Skeletal muscle tissue (tissue), 4 donors: ENCODE measurements around the gene CFAP99. TPM values are rescaled to one million over a fixed set of nuclear protein-coding genes. Genes with fewer than 3 reads are reported as not detected.

ENCODE experiments used
- H3K27ac ChIP-seq: one replicate; pipeline ENCODE4 v1.7.0; 2013; ENCODE audit warnings: mild to moderate bottlenecking, low read depth, low read length, inconsistent platforms
- H3K27me3 ChIP-seq, 3 donors: one replicate each; pipeline ENCODE4 v1.7.0; 2013; ENCODE audit warnings: low read length in 3 of 3; ENCODE audit not compliant: control insufficient read depth in 3 of 3, insufficient read depth in 3 of 3
- H3K36me3 ChIP-seq, 3 donors: one replicate each; pipeline ENCODE4 v1.7.0; 2013; ENCODE audit warnings: low read length in 3 of 3; ENCODE audit not compliant: control insufficient read depth in 3 of 3, insufficient read depth in 3 of 3
- H3K4me1 ChIP-seq, 3 donors: one replicate each; pipeline ENCODE4 v1.7.0; 2013; ENCODE audit warnings: low read length in 3 of 3, mild to moderate bottlenecking in 3 of 3; ENCODE audit not compliant: control insufficient read depth in 3 of 3, insufficient read depth in 3 of 3
- H3K4me3 ChIP-seq, 3 donors: one replicate each; pipeline ENCODE4 v1.7.0; 2013; ENCODE audit warnings: low read length in 3 of 3
- H3K9ac ChIP-seq, 3 donors: one replicate each; pipeline ENCODE4 v1.7.0; 2013; ENCODE audit warnings: low read length in 3 of 3, mild to moderate bottlenecking in 3 of 3, moderate library complexity in 2 of 3, low read depth in 1 of 3
- H3K9me3 ChIP-seq, 3 donors: one replicate each; pipeline ENCODE4 v1.7.0; 2013; ENCODE audit warnings: low read length in 3 of 3; ENCODE audit not compliant: control insufficient read depth in 3 of 3
- total RNA-seq: library from RNA; depleted of rRNA; stranded (reverse); fragments of >200 nt; gene quantifications from one replicate; pipeline ENCODE4 v1.2.3, GENCODE V29; 2014
- donor health status: Osteomylitis.

The CFAP99 gene
- total RNA-seq, 1 donor from 2014 or later, result not detected

- H3K27me3 ChIP-seq, result no peaks in the 10 kb centered on the region
- no peak overlapping the region for H3K27ac ChIP-seq
- peaks cover 0 to 9% (median 3%) of the 10 kb centered on the region in 3 donors for H3K4me1 ChIP-seq
- no peak overlapping the region for H3K9ac ChIP-seq
- no peaks in the 10 kb centered on the region for H3K9me3 ChIP-seq
- H3K36me3 ChIP-seq, result peaks cover 21 to 32% (median 26%) of the 10 kb centered on the region in 3 donors
- H3K4me3 ChIP-seq, result no peak overlapping the region
Measured at GRCh38 chr4:2494992-2495391, 76.2 kb downstream of the CFAP99 start.

- H3K36me3 ChIP-seq, result peaks cover 26 to 38% (median 34%) of the 10 kb centered on the region in 3 donors
- H3K27ac ChIP-seq, result no peak overlapping the region
- no peak overlapping the region for H3K4me3 ChIP-seq
- no peaks in the 10 kb centered on the region for H3K27me3 ChIP-seq
- H3K4me1 ChIP-seq, result peaks cover 4 to 15% (median 6%) of the 10 kb centered on the region in 3 donors
- H3K9me3 ChIP-seq, result no peaks in the 10 kb centered on the region
- H3K9ac ChIP-seq, result no peak overlapping the region
Measured at GRCh38 chr4:2497324-2497723, 78.6 kb downstream of the CFAP99 start.

- H3K9me3 ChIP-seq, result no peaks in the 10 kb centered on the region
- H3K9ac ChIP-seq, result no peak overlapping the region
- no peak overlapping the region for H3K4me3 ChIP-seq
- H3K27ac ChIP-seq, result no peak overlapping the region
- peaks cover 24 to 34% (median 34%) of the 10 kb centered on the region in 3 donors for H3K36me3 ChIP-seq
- H3K4me1 ChIP-seq, result peaks cover 4 to 15% (median 6%) of the 10 kb centered on the region in 3 donors
- H3K27me3 ChIP-seq, result no peaks in the 10 kb centered on the region
Measured at GRCh38 chr4:2497931-2498330, 79.2 kb downstream of the CFAP99 start.

- Histone ChIP-seq H3K4me3 (no peak overlapping the region), H3K27me3 (no peaks in the 10 kb centered on the region), H3K36me3 (peaks cover 23 to 35% (median 33%) of the 10 kb centered on the region in 3 donors), H3K4me1 (peaks cover 3 to 8% (median 4%) of the 10 kb centered on the region in 3 donors), H3K9me3 (no peaks in the 10 kb centered on the region), H3K9ac (no peak overlapping the region), H3K27ac (no peak overlapping the region)
Measured at GRCh38 chr4:2500547-2500946, 81.8 kb downstream of the CFAP99 start.

GRCh38 chr4:2501034-2501594 lies 82.4 kb downstream of the CFAP99 start:
- Histone ChIP-seq H3K27ac (no peak overlapping the region), H3K4me3 (no peak overlapping the region), H3K4me1 (peaks cover 3 to 8% (median 4%) of the 10 kb centered on the region in 3 donors), H3K36me3 (peaks cover 23 to 35% (median 33%) of the 10 kb centered on the region in 3 donors), H3K27me3 (no peaks in the 10 kb centered on the region), H3K9ac (no peak overlapping the region), H3K9me3 (no peaks in the 10 kb centered on the region)

- Histone ChIP-seq H3K4me1 (peaks cover 3 to 8% (median 4%) of the 10 kb centered on the region in 3 donors), H3K4me3 (no peak overlapping the region), H3K27ac (no peak overlapping the region), H3K36me3 (peaks cover 20 to 37% (median 33%) of the 10 kb centered on the region in 3 donors), H3K9me3 (no peaks in the 10 kb centered on the region), H3K27me3 (no peaks in the 10 kb centered on the region), H3K9ac (no peak overlapping the region)
Measured at GRCh38 chr4:2503809-2504208, 85.1 kb downstream of the CFAP99 start.

GRCh38 chr4:2507259-2507658 lies 88.5 kb downstream of the CFAP99 start:
- Histone ChIP-seq H3K9me3 (no peaks in the 10 kb centered on the region), H3K9ac (no peak overlapping the region), H3K4me3 (no peak overlapping the region), H3K27ac (no peak overlapping the region), H3K36me3 (peaks cover 21 to 23% (median 22%) of the 10 kb centered on the region in 3 donors), H3K4me1 (no peaks in the 10 kb centered on the region), H3K27me3 (no peaks in the 10 kb centered on the region)

GRCh38 chr4:2507855-2508254 lies 89.1 kb downstream of the CFAP99 start:
- H3K9me3 ChIP-seq, result no peaks in the 10 kb centered on the region
- no peak overlapping the region for H3K27ac ChIP-seq
- H3K9ac ChIP-seq, result no peak overlapping the region
- H3K36me3 ChIP-seq, result peaks cover 26 to 27% (median 26%) of the 10 kb centered on the region in 3 donors
- no peaks in the 10 kb centered on the region for H3K27me3 ChIP-seq
- H3K4me1 ChIP-seq, result no peaks in the 10 kb centered on the region
- no peak overlapping the region for H3K4me3 ChIP-seq

- Histone ChIP-seq H3K36me3 (peaks cover 36 to 45% (median 38%) of the 10 kb centered on the region in 3 donors), H3K27ac (no peak overlapping the region), H3K27me3 (no peaks in the 10 kb centered on the region), H3K9me3 (no peaks in the 10 kb centered on the region), H3K9ac (no peak overlapping the region), H3K4me3 (no peak overlapping the region), H3K4me1 (no peaks in the 10 kb centered on the region)
Measured at GRCh38 chr4:2510351-2511259, 91.8 kb downstream of the CFAP99 start.

- H3K27me3 ChIP-seq, result no peaks in the 10 kb centered on the region
- no peaks in the 10 kb centered on the region for H3K9me3 ChIP-seq
- H3K4me3 ChIP-seq, result no peak overlapping the region
- peaks cover 10% of the 10 kb centered on the region in 3 donors for H3K4me1 ChIP-seq
- no peak overlapping the region for H3K27ac ChIP-seq
- no peak overlapping the region for H3K9ac ChIP-seq
- peaks cover 36 to 45% (median 38%) of the 10 kb centered on the region in 3 donors for H3K36me3 ChIP-seq
Measured at GRCh38 chr4:2511645-2512131, 92.9 kb downstream of the CFAP99 start.
